ENCODE data around the gene EFEMP2.

Gene EFEMP2

DNA sequence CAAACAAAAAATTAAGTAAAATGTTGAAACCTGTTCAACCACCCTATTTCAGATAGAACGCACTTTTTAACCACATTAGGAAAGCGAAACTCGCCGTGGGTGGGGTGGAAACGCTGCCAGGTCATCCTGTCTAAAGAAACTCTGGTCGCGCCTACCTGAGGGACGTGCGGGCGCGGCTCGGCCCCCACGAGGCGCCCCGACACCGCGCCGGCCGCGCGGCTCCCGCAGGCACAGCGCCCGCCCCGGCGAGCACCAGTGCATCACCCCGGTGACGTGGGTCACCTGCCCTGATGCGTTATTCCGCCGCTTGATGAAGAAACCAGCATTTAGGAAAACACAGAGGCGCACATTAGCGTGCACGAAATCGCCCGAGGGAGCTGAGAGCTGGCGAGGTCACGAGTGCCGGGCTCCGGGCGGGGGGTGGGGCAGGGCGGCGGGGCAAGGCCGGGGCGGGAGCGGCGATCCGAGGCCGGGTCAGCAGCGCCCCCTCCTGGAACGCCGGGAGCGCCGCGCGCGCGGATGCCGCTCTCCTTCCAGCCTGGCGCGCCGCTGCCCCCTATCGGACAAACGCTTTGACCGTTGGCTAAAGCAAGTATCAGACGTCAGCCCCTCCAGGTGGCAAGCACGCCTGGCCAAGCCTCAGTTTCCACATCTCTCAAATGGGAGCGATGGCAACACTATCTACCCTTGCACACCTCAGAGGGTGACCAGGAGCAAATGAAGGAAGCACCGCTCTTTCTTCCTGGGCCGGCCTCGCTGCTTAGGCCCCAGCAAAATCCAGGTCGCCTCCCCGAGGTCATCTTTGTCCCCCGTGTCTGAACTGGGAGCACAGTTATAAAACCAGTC, 54.5 kb downstream of the EFEMP2 start:
- DNase-seq = peak; percentile 81

DNA sequence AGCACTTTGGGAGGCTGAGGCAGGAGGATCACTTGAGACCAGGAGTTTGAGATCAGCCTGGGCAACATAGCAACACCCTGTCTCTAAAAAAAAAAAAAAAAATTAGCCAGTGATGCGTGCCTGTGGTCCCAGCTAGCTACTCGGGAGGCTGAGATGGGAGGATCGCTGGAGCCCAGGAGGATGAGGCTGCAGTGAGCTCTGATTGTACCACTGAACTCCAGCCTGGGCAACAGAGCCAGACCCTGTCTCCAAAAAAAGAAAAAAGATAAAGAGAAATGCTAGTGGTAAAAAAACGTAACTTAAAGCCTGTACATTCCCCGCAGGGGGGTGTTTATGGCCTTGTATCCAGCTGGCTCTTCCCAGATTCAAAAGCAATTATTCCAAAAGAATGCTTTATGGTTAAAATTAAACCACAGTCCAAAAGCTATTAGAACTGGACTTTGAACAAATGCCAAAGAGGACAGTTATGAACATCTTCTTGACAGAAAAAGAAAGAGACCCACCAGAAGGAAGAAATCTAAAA, 55.2 kb downstream of the EFEMP2 start:
- no peak for DNase-seq

DNA sequence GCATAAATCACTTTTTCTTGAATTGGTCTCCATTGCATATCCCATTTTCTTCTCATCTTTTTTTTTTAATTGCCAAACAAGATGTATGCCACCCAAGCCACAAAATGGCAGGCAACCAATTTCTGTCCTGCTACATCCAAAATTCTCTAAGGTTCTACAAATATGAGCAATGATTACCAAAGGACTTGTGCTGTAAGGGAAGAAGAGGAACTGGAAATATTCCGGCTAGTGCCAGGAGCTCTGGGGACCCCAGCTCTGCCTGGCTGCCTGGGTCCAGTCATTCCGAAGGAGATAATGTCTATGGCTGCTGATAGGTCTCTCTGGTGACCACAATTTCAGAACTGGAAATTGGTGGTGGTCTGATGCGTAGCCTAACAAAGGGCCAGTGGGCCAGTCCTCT, 55.9 kb downstream of the EFEMP2 start:
- no peak for DNase-seq

All from fibroblast of skin of right biceps (primary cell).